ENCODE data around the gene LTBP4.

Gene LTBP4

DNA sequence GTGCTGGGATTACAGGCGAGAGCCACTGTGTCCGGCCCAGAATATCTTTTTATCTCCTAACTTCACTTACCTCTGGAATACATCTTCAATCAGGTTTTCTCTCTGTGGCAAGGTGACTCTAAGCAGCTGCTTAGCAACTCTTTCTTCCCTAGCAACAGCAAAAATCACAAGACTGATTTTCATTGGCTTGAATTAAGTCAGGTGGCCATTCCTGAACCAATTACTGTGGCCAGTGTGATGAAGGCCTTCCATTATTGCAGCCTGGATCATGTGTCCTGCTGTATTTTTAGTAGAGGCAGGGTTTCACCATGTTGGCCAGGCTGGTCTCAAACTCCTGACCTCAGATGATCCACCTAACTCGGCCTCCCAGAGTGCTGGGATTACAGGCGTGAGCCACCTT, 9.0 kb upstream of the LTBP4 start:
- H3K79me2 ChIP-seq (ENCODE audit: insufficient read depth, low read depth), result no peaks in the 10 kb centered on the region
- peaks cover 17% of the 10 kb centered on the region for H3K4me1 ChIP-seq (ENCODE audit: low read depth, poor library complexity, severe bottlenecking)
- H3K36me3 ChIP-seq (ENCODE audit: insufficient read depth), result no peaks in the 10 kb centered on the region
- H2AFZ ChIP-seq (ENCODE audit: low read depth), result no peak overlapping the region
- H3K9ac ChIP-seq, result no peak overlapping the region
- TF ChIP-seq, protein P1, sequence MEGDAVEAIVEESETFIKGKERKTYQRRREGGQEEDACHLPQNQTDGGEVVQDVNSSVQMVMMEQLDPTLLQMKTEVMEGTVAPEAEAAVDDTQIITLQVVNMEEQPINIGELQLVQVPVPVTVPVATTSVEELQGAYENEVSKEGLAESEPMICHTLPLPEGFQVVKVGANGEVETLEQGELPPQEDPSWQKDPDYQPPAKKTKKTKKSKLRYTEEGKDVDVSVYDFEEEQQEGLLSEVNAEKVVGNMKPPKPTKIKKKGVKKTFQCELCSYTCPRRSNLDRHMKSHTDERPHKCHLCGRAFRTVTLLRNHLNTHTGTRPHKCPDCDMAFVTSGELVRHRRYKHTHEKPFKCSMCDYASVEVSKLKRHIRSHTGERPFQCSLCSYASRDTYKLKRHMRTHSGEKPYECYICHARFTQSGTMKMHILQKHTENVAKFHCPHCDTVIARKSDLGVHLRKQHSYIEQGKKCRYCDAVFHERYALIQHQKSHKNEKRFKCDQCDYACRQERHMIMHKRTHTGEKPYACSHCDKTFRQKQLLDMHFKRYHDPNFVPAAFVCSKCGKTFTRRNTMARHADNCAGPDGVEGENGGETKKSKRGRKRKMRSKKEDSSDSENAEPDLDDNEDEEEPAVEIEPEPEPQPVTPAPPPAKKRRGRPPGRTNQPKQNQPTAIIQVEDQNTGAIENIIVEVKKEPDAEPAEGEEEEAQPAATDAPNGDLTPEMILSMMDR (conservative IDR thresholded peaks at IDR 0.05; ENCODE audit: low read depth, low read length), result no peak
- no peak overlapping the region for H3K27ac ChIP-seq
- no peaks in the 10 kb centered on the region for H4K20me1 ChIP-seq (ENCODE audit: insufficient read depth)
- no peak overlapping the region for H3K4me3 ChIP-seq (IDR thresholded peaks at IDR 0.05; ENCODE audit: insufficient read depth, low read depth, low read length)
- H3K27me3 ChIP-seq (ENCODE audit: insufficient read depth, low read depth), result peaks cover 10% of the 10 kb centered on the region
- H3K4me2 ChIP-seq, result peak overlapping the region; percentile 15; the same call in 1 of the 2 replicates

DNA sequence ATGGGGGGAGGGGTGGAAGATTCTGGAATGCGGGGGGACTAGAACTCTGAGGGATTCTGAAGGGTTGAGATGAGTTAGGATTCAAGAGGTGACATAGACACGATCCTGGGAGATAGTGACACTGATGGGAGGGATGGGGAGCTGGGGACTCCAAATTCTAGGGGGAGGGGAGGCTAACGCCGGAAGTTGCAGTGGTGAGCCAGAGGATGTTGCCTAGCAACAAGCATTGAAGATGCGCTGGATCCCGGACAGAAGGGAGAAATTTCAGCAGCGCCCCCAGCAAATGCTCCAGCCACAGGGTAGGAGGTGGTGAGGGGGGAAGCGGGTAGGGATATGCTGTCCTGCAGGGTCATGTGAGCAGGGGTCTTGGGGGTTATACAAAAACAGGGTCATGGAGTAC, 6.9 kb upstream of the LTBP4 start:
- TF ChIP-seq, protein P1 (conservative IDR thresholded peaks at IDR 0.05; ENCODE audit: low read depth, low read length), result no peak
- no peak overlapping the region for H3K9ac ChIP-seq
- H4K20me1 ChIP-seq (ENCODE audit: insufficient read depth), result no peaks in the 10 kb centered on the region
- H3K36me3 ChIP-seq (ENCODE audit: insufficient read depth), result no peaks in the 10 kb centered on the region
- H3K4me2 ChIP-seq, result no peak overlapping the region
- H3K4me1 ChIP-seq (ENCODE audit: low read depth, poor library complexity, severe bottlenecking), result peaks cover 36% of the 10 kb centered on the region
- H2AFZ ChIP-seq (ENCODE audit: low read depth), result no peak overlapping the region
- peaks cover 30% of the 10 kb centered on the region for H3K27me3 ChIP-seq (ENCODE audit: insufficient read depth, low read depth)
- H3K4me3 ChIP-seq (IDR thresholded peaks at IDR 0.05; ENCODE audit: insufficient read depth, low read depth, low read length), result no peak overlapping the region
- no peak overlapping the region for H3K27ac ChIP-seq
- H3K79me2 ChIP-seq (ENCODE audit: insufficient read depth, low read depth), result no peaks in the 10 kb centered on the region

GRCh38 chr19:40594657-40595091, 6.5 kb upstream of the LTBP4 start:
- Histone ChIP-seq H2AFZ (ENCODE audit: low read depth) (no peak overlapping the region), H3K4me1 (ENCODE audit: low read depth, poor library complexity, severe bottlenecking) (peaks cover 40% of the 10 kb centered on the region), H3K27ac (no peak overlapping the region), H3K4me3 (IDR thresholded peaks at IDR 0.05; ENCODE audit: insufficient read depth, low read depth, low read length) (no peak overlapping the region), H3K79me2 (ENCODE audit: insufficient read depth, low read depth) (no peaks in the 10 kb centered on the region), H4K20me1 (ENCODE audit: insufficient read depth) (no peaks in the 10 kb centered on the region), H3K9ac (no peak overlapping the region), H3K4me2 (no peak overlapping the region), H3K27me3 (ENCODE audit: insufficient read depth, low read depth) (peaks cover 34% of the 10 kb centered on the region), H3K36me3 (ENCODE audit: insufficient read depth) (no peaks in the 10 kb centered on the region)
- TF ChIP-seq, protein P1 (conservative IDR thresholded peaks at IDR 0.05; ENCODE audit: low read depth, low read length), result no peak

- peak overlapping the region; percentile 83 for H3K4me2 ChIP-seq
- no peak overlapping the region for H3K9ac ChIP-seq
- H3K4me1 ChIP-seq (ENCODE audit: low read depth, poor library complexity, severe bottlenecking), result peaks cover 55% of the 10 kb centered on the region
- H4K20me1 ChIP-seq (ENCODE audit: insufficient read depth), result no peaks in the 10 kb centered on the region
- H3K27me3 ChIP-seq (ENCODE audit: insufficient read depth, low read depth), result peaks cover 52% of the 10 kb centered on the region
- no peak overlapping the region for H3K4me3 ChIP-seq (IDR thresholded peaks at IDR 0.05; ENCODE audit: insufficient read depth, low read depth, low read length)
- H3K36me3 ChIP-seq (ENCODE audit: insufficient read depth), result no peaks in the 10 kb centered on the region
- TF ChIP-seq, protein P1 (conservative IDR thresholded peaks at IDR 0.05; ENCODE audit: low read depth, low read length), result no peak
- no peaks in the 10 kb centered on the region for H3K79me2 ChIP-seq (ENCODE audit: insufficient read depth, low read depth)
- H2AFZ ChIP-seq (ENCODE audit: low read depth), result peak overlapping the region; percentile 77
- no peak overlapping the region for H3K27ac ChIP-seq
Measured at GRCh38 chr19:40596608-40597328, 4.4 kb upstream of the LTBP4 start.

Measured in KMS-11 (cell line).